ENCODE data around the gene GAB2.
"Not testable (repeated sequence)": the region's sequence is repeated elsewhere in the genome, so short reads cannot be mapped to it uniquely, and the experiment has no call there.

Gene GAB2

DNA sequence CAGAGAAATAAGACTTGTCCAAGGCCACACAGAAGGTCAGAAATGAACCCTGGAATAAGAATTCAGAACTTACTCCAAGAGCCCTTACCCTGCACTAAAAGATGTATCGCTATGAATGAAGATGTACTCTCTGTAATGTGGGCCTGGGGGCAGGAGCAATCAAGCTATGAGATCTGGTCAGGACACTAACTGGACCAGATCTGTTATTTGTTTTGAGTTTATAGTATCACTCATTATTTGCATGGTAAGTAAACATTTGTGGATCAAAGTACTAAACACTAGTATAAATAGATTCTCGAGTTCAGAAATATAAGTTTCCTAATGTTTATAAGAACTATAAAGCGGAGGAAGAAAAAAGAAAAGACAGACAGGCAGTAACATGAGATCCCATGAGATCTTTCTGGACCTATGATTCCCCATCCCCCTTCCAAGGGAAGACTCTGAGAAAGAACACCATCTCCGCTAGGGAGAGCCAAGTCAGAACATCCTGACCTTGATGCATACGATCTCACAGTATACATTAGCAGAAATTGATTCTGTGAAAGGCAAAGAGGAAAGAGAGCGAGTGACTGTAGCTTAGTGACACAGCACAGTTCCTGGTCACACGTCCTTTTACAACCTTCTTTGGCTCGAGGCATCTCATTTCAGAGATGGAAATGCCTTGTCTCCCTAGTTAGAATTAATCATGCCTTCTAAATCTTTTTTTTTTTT is 157.7 kb downstream of the GAB2 start:
- DNase-seq (ENCODE audit: insufficient read length, low spot score) (no peak), FAIRE-seq (no peak)

DNA sequence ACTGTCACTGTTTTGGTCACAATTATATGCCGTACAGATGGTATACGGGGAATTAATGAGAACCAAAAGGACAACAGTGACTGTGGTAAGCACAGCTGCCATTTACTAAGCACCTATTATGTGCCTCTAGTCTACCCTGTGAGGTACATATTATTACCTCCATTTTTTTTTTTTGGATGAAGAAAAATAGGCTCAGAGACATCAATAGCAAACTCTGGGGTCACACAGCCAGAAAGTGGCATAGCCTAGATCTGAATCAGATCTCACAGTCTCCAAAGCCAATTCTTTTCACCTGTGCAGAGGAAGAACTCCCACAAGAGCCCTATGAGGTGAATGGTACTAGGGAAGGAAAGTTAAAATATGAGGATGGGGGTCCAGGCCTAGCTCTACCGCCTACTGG is 160.0 kb downstream of the GAB2 start:
- no peak for FAIRE-seq
- DNase-seq (ENCODE audit: insufficient read length, low spot score): no peak

DNA sequence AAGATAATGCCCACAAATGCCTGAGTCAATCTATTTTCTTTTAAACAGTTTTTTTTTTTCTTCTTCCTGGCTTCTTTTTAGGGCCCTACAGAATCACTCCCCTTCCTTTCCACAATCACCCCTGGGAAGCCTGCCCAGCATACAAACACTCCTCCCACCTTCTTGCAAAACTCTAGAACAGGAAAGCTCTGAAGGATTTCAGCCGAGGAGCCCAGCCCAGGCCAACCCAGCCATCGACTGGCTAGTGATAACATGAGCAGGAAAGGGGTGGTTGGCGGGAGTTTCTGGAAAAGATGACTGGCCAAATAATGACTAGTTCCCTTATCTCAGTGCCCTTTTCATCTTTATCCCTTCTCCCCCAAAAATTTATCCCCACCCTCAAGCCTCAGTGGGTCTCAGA is 160.7 kb downstream of the GAB2 start:
- DNase-seq (ENCODE audit: insufficient read length, low spot score) (no peak), FAIRE-seq (no peak)

DNA sequence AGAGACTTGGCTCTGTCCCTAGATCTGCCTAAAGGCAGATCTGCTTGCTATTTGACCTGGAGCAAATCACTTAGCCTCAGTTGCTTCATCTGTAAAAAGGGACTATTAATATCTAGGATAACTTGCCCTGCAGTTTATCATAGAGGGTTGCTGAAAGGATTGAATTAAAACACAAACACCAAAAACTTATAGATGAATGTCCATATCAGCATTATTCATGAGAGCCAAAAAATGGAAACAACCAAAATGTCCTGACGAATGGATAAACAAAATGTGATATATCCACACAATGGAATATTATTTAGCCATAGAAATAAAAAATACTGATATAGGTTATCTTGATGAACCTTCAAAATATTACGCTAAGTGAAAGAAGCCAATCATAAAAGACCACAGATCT is 161.7 kb downstream of the GAB2 start:
- no peak for DNase-seq (ENCODE audit: insufficient read length, low spot score)
- no peak for FAIRE-seq

DNA sequence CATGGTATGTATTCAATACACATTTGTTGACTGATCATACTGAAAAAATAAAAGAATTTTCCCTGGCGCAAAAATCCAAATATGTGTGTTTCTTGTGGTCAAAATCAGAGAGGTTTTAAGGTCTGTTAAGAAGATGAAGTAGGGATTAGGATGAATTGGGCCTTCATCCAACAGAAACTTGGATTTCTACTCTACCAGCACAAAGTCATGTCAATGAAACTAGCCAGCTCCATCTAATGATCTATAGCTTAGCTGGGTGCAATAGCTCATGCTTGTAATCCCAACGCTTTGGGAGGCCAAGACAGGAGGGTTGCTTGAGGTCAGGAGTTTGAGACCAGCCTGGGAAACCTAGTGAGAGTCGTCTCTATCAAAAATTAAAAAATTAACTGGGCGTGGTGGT is 163.4 kb downstream of the GAB2 start:
- FAIRE-seq: no peak
- no peak for DNase-seq (ENCODE audit: insufficient read length, low spot score)

DNA sequence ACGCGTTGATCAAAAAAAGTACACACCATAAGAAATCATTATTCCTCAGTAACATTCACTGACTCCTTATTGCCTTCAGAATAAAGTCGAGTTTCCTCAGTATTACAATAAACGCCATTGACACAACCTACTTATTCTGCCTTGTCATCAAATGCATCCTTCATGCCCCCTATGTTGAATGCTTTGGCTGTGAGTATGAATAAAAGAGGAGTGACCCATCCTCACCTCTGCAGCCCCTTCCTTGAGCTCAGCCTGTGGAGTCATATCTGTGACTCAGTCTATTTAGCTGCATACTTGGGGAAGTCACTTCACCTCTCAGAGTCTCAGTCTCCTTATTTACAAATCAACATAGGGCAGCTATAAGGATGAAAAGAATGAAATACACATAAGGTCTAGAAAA is 163.8 kb downstream of the GAB2 start:
- peak; percentile 43 for DNase-seq (ENCODE audit: insufficient read length, low spot score)
- FAIRE-seq: no peak

DNA sequence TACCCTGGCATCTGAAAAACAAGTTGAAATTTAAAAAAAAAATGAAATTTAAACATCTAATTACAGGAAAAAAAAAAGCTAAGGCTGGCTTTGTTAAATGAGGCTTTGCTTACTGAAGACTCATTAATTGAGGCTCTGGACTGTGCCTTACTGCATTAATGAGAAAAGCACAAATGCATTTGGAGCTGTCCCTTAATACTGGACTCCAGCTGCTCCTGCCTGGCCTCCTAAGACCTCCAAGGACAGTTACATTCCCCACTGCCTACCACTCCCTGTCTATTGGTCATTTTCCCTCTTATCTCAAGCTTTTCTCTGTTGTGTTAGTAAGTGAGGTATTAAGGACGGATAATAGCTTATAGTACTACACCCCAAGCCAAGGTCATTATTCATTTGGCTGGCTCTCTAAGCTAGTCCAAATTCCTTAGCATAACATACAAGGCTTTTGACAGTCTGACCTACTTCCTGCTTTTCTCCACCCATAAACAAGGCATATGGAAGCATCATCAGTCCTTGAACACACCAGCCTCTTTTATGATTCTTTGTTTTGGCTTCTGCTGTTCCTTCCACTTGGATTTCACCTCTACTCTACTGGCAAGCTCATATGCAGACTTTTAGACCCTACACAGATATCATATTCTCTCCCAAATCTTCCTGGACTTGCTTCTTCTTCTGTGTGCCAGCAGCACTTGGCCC is 166.4 kb downstream of the GAB2 start:
- no peak for DNase-seq (ENCODE audit: insufficient read length, low spot score)

DNA sequence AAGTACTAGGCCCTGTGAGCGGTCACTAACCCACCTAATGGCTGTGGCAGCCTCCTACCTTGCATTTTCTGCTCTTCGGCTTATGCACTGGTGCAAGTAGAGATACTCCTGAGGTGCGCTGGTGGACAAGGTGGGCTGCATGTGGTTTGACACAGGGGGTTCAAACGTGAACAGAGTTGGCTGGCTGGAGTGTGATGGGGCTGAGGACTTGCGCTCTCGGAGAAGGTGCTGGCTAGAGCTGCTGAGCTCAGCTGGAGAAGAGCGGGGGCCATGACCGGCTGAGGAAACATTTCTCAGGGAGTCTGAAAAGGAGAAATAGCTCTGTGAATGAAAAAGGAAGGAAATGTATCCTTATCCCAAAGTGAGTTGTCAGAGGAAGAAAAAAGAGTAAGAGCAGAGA is 167.5 kb downstream of the GAB2 start:
- DNase-seq (ENCODE audit: insufficient read length, low spot score): no peak
- FAIRE-seq: no peak

More for the DNA sequence above, 166.4 kb downstream of the GAB2 start:
- no peak for FAIRE-seq

DNA sequence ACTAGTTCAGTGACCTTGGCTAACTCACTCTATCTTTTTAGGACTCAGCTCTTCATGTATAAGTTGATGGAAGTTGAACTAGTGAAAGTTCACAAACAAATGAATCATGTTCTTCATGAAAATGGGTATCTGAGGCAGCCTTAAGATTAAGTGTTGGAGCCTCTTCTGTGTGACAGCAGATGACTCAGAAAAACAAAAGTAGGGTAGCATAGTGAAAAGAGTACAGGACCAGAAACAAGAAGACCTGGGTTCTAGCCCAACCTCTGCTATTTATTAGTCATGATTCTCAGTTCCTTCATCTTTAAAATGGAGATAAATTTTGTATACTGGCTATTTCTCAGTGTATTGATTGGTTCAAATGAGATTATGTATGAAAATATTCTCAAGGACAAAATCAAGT is 168.7 kb downstream of the GAB2 start:
- FAIRE-seq: no peak

DNA sequence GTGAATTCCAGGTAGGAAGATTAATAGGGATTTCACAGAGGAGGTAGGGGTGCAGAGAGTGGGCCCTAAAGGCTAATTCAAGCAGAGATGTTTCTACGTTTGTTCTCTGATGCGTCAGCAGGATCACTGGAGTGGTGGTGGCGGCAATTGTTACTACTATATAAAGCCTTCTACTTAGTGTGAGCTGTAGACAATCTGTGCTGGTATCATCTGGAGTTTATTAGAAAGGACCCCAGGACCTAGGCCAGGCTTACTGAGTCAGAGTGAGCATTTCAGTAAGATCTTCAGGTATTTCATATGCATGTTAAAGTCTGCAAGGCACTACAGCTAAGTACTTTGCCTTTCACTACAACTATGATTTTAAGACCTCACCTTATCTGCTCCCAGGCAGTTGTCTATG is 169.4 kb downstream of the GAB2 start:
- DNase-seq (ENCODE audit: insufficient read length, low spot score) (no peak), FAIRE-seq (no peak)

More for the DNA sequence above, 168.7 kb downstream of the GAB2 start:
- no peak for DNase-seq (ENCODE audit: insufficient read length, low spot score)

DNA sequence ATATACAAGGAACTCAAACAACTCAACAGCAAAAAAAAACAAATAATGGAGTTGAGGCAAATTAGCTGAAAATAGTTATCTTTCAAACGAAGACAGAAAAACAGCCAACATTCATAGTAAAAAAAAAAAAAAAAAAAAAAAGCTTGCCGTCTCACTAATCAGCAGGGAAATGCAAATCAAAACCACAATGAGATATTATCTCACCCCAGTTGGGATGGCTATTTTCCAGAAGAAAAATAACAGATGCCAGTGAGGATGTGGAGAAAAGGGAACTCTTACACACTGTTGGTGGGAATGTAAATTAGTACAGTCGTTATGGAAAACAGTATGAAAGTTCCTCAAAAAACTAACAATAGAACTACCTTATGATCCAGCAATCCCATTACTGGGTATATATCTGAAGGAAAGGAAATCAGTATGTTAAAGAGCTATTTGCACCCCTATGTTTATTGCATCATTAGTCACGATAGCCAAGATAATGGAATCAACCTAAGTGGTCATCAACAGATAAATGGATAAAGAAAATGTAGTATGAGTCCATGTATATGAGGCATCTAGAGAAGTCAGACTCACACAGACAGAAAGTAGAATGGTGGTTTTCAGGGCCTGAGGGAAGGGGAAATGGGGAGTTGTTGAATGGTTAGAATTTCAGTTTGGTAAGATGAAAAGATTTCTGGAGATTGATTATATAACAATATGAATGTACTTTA is 172.9 kb downstream of the GAB2 start:
- FAIRE-seq: no peak

DNA sequence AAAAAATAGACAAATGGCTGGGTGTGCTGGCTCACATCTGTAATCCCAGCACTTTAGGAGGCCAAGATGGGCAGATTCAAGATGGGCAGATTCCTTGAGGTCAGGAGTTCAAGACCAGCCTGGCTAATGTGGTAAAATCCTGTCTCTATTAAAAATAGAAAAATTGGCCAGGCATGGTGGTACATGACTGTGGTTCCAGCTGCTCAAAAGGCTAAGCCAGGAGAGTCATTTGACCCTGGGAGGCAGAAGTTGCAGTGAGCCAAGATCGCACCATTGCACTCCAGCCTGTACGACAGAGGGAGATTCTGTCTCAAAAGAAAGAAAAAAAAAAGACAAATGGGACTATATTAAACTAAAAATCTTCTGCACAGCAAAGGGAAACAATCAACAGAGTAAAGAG is 173.5 kb downstream of the GAB2 start:
- FAIRE-seq (no peak), DNase-seq (ENCODE audit: insufficient read length, low spot score) (no peak)

More for the DNA sequence above, 172.9 kb downstream of the GAB2 start:
- DNase-seq (ENCODE audit: insufficient read length, low spot score): no peak

DNA sequence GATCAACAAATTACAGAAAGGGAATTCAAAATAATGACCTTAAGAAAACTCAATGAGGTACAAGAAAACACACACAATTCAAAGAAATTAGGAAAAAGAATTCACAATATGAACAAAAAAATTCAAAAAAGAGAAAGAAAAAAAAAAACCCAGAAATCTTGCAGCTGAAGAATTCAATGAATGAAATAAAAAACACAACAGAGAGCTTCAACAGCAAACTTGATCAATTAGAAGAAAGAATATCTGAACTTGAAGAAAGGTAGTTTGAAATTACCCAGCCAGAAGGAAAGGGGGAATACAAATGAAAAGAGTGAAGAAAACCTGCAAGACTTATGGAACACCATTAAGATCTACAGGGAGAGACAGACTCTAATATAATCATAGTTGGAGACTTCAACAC is 176.1 kb downstream of the GAB2 start:
- DNase-seq (ENCODE audit: insufficient read length, low spot score): no peak
- no peak for FAIRE-seq

DNA sequence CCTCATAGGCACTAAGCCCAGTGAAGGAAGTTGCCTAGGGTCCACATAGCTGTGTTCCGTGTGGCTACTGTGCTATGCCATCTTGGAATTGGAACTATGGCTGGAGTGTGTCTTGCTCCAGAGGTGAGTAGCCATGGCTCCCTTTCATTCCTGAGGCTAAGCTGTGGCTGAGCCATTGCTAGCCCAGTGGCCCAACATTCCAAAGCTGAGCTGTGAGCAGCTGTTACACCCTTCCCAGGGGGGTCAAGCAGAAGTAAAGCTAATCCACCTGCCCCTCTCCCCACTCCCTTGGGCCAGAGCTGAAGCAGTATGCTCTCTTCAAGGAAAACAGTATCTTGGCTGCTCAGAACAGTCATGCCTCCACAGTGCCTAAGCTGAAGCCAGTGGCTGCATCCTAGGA is 177.8 kb downstream of the GAB2 start:
- no peak for FAIRE-seq
- DNase-seq (ENCODE audit: insufficient read length, low spot score): no peak

DNA sequence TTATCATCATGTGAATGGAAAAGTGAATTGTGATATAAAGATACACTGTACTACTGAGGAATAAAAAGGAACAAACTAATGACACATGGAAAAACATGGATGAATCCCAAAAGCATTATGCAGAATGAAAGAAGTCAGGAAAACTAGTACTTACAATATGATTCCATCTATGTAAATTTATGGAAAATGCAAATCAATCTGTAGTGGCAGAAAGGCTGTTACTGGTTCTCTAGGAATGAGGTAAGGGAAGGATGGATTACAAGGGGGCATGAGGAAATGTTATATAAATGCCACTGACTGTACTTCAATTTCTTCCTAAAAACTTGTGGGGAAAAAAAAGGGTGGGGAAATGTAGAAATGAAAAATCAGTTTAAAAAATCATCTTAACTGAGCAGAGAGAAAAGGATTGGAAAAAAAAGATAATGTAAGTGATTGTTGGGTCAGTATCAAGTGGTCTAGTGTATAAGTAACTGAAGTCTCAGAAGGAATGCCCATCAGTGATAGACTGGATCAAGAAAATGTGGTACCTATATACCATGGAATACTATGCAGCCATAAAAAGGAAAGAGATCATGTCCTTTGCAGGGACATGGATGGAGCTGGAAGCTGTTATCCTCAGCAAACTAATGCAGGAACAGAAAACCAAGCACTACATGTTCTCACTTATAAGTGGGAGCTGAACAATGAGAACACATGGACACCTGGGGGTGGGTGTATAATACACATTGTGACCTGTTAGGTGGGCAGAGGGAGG is 180.2 kb downstream of the GAB2 start:
- DNase-seq (ENCODE audit: insufficient read length, low spot score) (no peak), FAIRE-seq (no peak)

DNA sequence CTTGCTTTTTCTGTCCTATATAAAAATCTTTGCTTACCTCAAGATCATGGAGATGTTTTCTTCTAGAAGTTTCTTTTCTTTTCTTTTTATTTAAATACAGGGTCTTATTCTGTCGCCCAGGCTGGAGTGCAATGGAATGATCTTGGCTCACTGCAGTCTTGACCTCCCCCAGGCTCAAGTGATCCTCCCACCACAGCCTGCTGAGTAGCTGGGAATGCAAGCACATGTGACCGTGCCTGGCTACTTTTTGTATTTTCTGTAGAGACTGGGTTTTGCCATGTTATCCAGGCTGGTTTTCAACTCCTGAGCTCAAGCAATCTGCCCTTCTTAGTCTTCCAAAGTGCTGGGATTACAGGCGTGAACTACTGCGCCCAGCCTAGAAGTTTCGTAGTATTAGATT is 183.6 kb downstream of the GAB2 start:
- FAIRE-seq (no peak), DNase-seq (ENCODE audit: insufficient read length, low spot score) (no peak)

DNA sequence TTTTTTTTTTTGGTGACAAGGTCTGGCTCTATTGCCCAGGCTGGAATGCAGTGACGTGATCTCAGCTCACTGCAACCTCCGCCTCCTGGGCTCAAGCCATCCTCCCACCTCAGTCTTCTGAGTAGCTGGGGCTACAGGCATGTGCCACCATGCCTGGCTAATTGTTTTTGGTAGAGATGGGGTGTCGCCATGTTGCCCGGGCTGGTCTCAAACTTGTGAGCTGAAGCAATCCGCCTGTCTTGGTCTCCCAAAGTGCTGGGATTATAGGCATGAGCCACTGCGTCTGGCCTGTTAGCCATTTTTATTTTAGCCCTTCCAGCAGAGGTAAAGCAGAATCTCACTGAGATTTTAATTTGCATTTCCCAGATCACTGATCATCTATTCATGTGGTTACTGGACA is 184.6 kb downstream of the GAB2 start:
- not testable (repeated sequence) for DNase-seq (ENCODE audit: insufficient read length, low spot score); FAIRE-seq

DNA sequence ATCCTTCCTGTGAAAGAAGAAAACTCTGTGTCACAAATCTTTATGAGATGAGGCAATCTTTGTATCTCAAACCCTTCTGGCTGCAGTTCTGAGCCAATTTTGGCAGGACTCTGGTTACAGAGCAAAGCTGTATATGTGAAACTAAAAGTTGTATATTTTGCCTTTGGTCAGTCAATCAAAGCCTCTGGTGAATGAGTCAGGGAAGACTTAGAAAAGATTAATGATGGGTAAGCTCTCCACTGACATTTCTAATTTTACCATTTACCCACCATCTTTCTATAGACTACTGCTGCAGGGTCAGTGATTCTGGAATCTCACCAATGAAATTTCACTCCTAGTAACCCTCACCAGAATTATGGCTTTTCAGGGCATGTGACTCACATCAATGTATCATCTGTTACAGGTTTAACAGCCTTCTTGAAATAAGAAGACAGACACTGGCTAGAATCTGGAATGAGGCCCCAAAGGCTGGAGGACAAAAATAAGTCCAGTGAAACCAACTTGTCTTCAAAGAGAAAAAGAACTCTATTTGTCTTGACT is 185.6 kb downstream of the GAB2 start:
- no peak for FAIRE-seq

DNA sequence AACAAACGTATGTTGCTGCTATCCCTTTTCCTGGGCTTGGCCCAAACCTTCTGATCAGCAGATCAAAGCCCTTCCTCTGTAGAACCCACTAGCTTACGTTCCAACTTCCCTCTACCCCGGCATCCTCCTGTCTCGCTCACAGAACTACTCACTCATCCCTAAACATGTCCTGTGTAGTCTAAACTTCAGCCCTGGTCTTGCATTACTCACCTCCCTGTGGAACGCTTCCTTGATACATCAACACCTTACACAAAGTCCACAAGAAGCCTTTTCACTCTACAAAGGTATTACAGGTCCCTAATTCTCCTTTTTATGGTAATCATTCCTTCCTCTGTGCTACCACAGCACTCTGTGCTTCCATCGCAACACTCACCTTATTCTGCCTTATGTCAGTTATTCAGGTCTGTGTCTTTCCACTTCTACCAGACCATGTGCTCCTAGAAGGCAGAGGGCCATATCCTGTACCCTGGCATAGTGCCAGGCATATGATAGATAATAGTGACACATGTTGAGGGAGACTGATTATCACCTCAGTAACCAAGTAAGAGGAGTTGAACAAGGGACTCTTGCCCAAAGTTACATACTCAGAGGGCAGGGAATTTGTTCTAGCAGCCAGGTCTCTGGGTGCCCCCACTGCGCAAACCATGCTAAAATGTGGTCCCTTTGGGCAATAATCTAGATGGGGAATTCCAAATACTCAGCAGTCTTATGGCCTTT is 187.3 kb downstream of the GAB2 start:
- FAIRE-seq: no peak
- no peak for DNase-seq (ENCODE audit: insufficient read length, low spot score)

More for the DNA sequence above, 185.6 kb downstream of the GAB2 start:
- DNase-seq (ENCODE audit: insufficient read length, low spot score): peak; percentile 51

DNA sequence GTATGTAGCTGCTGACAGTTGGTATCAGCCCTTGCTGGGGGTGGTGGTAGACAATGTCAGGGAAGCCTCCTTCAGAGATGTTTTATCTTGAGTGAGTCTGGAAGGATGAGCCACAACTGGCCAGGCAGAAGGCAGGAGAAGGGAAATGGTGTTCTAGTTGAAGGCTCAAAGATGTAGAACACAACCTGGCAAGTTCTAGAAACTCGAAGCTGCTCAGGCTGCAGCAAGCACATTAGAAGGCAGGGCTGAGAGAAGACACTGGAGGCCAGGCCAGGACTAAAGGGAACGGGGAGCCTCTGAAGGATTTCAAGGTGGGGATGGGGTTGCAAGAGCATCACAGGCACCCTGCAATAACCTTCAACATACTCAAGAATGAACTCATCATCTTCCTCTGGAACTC is 188.5 kb downstream of the GAB2 start:
- no peak for DNase-seq (ENCODE audit: insufficient read length, low spot score)
- FAIRE-seq: no peak

All from HTR-8/SVneo (cell line).